Measurements from ENCODE around the gene FOSB. TPM values are rescaled to one million over a fixed set of nuclear protein-coding genes. Genes with fewer than 3 reads are reported as not detected.

The FOSB gene
- polyA plus RNA-seq, 4 donors, result 0.89 to 82.1 (median 10.6) TPM

- 3 to 4% (median 3%) methylated on average over 19 to 28 of the region's 28 CpGs for WGBS, 3 donors
These were observed 16.5 kb upstream of the FOSB start for GRCh38 chr19:45451131-45451849.

GRCh38 chr19:45451850-45452387, 15.9 kb upstream of the FOSB start:
- Histone ChIP-seq H3K9me3 (ENCODE audit: control insufficient read depth in 2 of 2, insufficient read depth in 1 of 2, low read depth in 1 of 2, low read length in 1 of 2) (no peaks in the 10 kb centered on the region), H3K27ac (ENCODE audit: low read depth in 1 of 3, low read length in 2 of 3) (peak overlapping the region in 2 of 3 donors; percentile 84 to 86), H3K36me3 (ENCODE audit: control insufficient read depth in 3 of 3, insufficient read depth in 2 of 3, low read depth in 1 of 3, low read length in 3 of 3) (no peaks in the 10 kb centered on the region), H3K27me3 (ENCODE audit: control insufficient read depth in 3 of 3, insufficient read depth in 3 of 3, low read length in 3 of 3) (no peaks in the 10 kb centered on the region), H3K4me3 (ENCODE audit: low read depth in 1 of 3, low read length in 3 of 3) (peak overlapping the region in 1 of 3 donors; percentile 73), H3K4me1 (ENCODE audit: control insufficient read depth in 3 of 3, insufficient read depth in 2 of 3, low read depth in 1 of 3, low read length in 2 of 3) (peaks cover 6 to 55% (median 10%) of the 10 kb centered on the region in 3 donors)
- DNase-seq (no peak), FAIRE-seq (no peak)
- 74 to 77% (median 75%) methylated on average over 12 of the region's 12 CpGs for WGBS, 3 donors

More at GRCh38 chr19:45451131-45451849, 16.5 kb upstream of the FOSB start:
- peak overlapping the region; percentile 35 to 86 (median 84) for H3K27ac ChIP-seq (ENCODE audit: low read depth in 1 of 3, low read length in 2 of 3)
- peak overlapping the region; percentile 7 to 73 (median 59) for H3K4me3 ChIP-seq (ENCODE audit: low read depth in 1 of 3, low read length in 3 of 3)
- H3K9me3 ChIP-seq (ENCODE audit: control insufficient read depth in 2 of 2, insufficient read depth in 1 of 2, low read depth in 1 of 2, low read length in 1 of 2), result no peaks in the 10 kb centered on the region
- H3K27me3 ChIP-seq (ENCODE audit: control insufficient read depth in 3 of 3, insufficient read depth in 3 of 3, low read length in 3 of 3), result no peaks in the 10 kb centered on the region
- peaks cover 0 to 2% (median 0%) of the 10 kb centered on the region in 3 donors for H3K36me3 ChIP-seq (ENCODE audit: control insufficient read depth in 3 of 3, insufficient read depth in 2 of 3, low read depth in 1 of 3, low read length in 3 of 3)
- DNase-seq, result peak; percentile 51 to 67
- H3K4me1 ChIP-seq (ENCODE audit: control insufficient read depth in 3 of 3, insufficient read depth in 2 of 3, low read depth in 1 of 3, low read length in 2 of 3), result peaks cover 7 to 57% (median 10%) of the 10 kb centered on the region in 3 donors
- FAIRE-seq, result no peak

DNA sequence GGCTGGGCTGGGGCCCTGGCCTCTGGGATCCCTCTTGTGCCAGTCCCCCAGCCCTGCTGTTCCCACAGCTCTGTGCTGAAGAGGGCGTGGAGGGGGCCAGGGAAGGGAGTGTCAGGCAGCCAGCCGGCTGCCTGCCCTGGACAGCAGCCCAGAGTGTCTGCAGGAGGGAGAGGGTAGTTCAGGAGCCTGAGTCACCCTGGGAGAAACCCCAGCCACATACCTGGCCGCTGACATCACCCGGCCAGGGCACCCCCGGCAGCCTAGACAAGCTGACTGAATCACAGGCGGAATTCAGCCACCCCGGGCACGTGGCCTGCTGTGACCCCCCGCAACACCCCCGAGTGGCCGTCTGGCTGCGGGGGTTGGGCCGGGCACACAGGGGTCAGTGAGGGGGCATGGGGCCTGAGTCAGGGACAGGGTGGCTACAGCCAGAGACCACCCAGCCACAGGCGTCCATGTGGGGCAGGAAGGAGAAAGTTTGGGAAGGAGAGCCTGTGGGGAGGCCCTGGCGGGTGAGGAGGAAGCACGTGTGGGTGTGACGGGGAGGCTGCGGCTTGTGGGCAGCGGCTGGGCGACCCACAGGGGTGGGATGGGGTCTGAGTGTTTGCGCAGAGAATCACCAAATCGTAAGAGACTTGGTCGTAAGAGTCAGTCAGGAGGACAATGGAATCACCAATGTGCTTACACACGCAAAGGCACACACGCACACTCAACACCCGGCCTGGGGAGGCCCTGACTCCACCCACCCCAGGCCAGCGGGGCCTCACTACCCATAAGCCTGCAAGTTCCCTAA, 11.9 kb upstream of the FOSB start:
- H3K36me3 ChIP-seq (ENCODE audit: control insufficient read depth in 3 of 3, insufficient read depth in 2 of 3, low read depth in 1 of 3, low read length in 3 of 3), result no peaks in the 10 kb centered on the region
- H3K4me1 ChIP-seq (ENCODE audit: control insufficient read depth in 3 of 3, insufficient read depth in 2 of 3, low read depth in 1 of 3, low read length in 2 of 3), result peaks cover 2 to 23% (median 6%) of the 10 kb centered on the region in 3 donors
- H3K27ac ChIP-seq (ENCODE audit: low read depth in 1 of 3, low read length in 2 of 3), result peak overlapping the region; percentile 50 to 87 (median 83)
- no peaks in the 10 kb centered on the region for H3K27me3 ChIP-seq (ENCODE audit: control insufficient read depth in 3 of 3, insufficient read depth in 3 of 3, low read length in 3 of 3)
- FAIRE-seq (no peak), DNase-seq (peak; percentile 97)
- 8 to 13% (median 9%) methylated on average over 23 to 27 of the region's 27 CpGs for WGBS, 3 donors
- H3K9me3 ChIP-seq (ENCODE audit: control insufficient read depth in 2 of 2, insufficient read depth in 1 of 2, low read depth in 1 of 2, low read length in 1 of 2), result no peaks in the 10 kb centered on the region
- H3K4me3 ChIP-seq (ENCODE audit: low read depth in 1 of 3, low read length in 3 of 3), result no peak overlapping the region

GRCh38 chr19:45456500-45456815, 11.3 kb upstream of the FOSB start:
- Histone ChIP-seq H3K27ac (ENCODE audit: low read depth in 1 of 3, low read length in 2 of 3) (peak overlapping the region in 2 of 3 donors; percentile 83 to 87), H3K9me3 (ENCODE audit: control insufficient read depth in 2 of 2, insufficient read depth in 1 of 2, low read depth in 1 of 2, low read length in 1 of 2) (no peaks in the 10 kb centered on the region), H3K27me3 (ENCODE audit: control insufficient read depth in 3 of 3, insufficient read depth in 3 of 3, low read length in 3 of 3) (no peaks in the 10 kb centered on the region), H3K4me1 (ENCODE audit: control insufficient read depth in 3 of 3, insufficient read depth in 2 of 3, low read depth in 1 of 3, low read length in 2 of 3) (peaks cover 2 to 19% (median 6%) of the 10 kb centered on the region in 3 donors), H3K36me3 (ENCODE audit: control insufficient read depth in 3 of 3, insufficient read depth in 2 of 3, low read depth in 1 of 3, low read length in 3 of 3) (no peaks in the 10 kb centered on the region), H3K4me3 (ENCODE audit: low read depth in 1 of 3, low read length in 3 of 3) (no peak overlapping the region)
- no peak for FAIRE-seq
- no peak for DNase-seq
- 55 to 68% (median 67%) methylated on average over 2 of the region's 2 CpGs for WGBS, 3 donors

DNA sequence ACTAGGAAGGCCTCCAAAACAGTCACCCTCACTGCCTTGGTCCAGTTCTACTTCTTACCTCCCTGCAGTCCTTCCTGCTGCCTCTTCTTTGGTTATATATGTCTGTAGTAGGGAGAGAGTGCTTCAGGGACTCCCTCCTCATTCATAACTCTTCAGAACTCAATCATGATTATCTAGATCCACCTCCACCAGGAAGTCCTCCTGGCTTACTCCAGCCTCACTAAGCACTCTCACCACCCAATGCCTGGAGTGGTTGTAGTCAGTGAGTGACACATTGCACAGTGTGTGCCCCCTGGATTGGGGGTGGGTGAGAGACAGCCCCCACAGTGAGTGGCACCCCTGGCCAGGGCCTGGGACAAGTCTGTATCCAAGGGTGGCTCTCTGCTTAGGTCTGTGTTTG, 10.0 kb upstream of the FOSB start:
- no peak for DNase-seq
- H3K4me3 ChIP-seq (ENCODE audit: low read depth in 1 of 3, low read length in 3 of 3), result no peak overlapping the region

DNA sequence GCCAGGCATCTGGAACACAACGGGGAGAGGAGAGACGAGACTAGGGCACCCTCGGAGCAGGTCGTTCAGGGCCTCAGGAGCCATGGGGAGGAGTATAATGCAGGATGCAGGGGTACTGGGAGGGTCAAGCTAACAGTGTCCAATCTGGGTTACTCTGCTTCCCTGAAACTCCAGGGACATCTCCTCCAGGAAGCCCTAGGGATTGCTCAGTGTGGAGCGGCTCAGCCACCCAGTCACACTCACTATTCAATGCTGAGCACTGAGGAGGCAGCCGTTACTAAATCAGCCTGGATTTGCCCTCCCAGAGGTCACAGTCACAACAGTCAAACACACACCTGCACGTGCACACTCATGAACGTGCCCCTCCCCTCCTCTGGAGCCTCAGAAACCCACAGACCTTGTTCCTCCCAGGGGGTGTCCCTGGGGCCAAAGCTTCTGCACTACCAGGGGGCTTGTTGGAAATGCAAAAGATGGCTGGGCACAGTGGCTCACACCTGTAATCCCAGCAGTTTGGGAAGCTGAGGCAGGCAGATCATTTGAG, 6.9 kb upstream of the FOSB start:
- 40 to 54% (median 48%) methylated on average over 8 of the region's 8 CpGs for WGBS, 3 donors
- Histone ChIP-seq H3K27me3 (ENCODE audit: control insufficient read depth in 3 of 3, insufficient read depth in 3 of 3, low read length in 3 of 3) (peaks cover 0 to 9% (median 0%) of the 10 kb centered on the region in 3 donors), H3K9me3 (ENCODE audit: control insufficient read depth in 2 of 2, insufficient read depth in 1 of 2, low read depth in 1 of 2, low read length in 1 of 2) (no peaks in the 10 kb centered on the region), H3K27ac (ENCODE audit: low read depth in 1 of 3, low read length in 2 of 3) (no peak overlapping the region), H3K4me3 (ENCODE audit: low read depth in 1 of 3, low read length in 3 of 3) (no peak overlapping the region), H3K36me3 (ENCODE audit: control insufficient read depth in 3 of 3, insufficient read depth in 2 of 3, low read depth in 1 of 3, low read length in 3 of 3) (no peaks in the 10 kb centered on the region), H3K4me1 (ENCODE audit: control insufficient read depth in 3 of 3, insufficient read depth in 2 of 3, low read depth in 1 of 3, low read length in 2 of 3) (peaks cover 2 to 7% (median 3%) of the 10 kb centered on the region in 3 donors)
- FAIRE-seq (no peak), DNase-seq (no peak)

More for the DNA sequence above, 10.0 kb upstream of the FOSB start:
- FAIRE-seq, result no peak
- no peak overlapping the region for H3K27ac ChIP-seq (ENCODE audit: low read depth in 1 of 3, low read length in 2 of 3)
- peaks cover 2 to 16% (median 6%) of the 10 kb centered on the region in 3 donors for H3K4me1 ChIP-seq (ENCODE audit: control insufficient read depth in 3 of 3, insufficient read depth in 2 of 3, low read depth in 1 of 3, low read length in 2 of 3)
- no peaks in the 10 kb centered on the region for H3K36me3 ChIP-seq (ENCODE audit: control insufficient read depth in 3 of 3, insufficient read depth in 2 of 3, low read depth in 1 of 3, low read length in 3 of 3)
- H3K9me3 ChIP-seq (ENCODE audit: control insufficient read depth in 2 of 2, insufficient read depth in 1 of 2, low read depth in 1 of 2, low read length in 1 of 2), result no peaks in the 10 kb centered on the region
- H3K27me3 ChIP-seq (ENCODE audit: control insufficient read depth in 3 of 3, insufficient read depth in 3 of 3, low read length in 3 of 3), result no peaks in the 10 kb centered on the region

GRCh38 chr19:45462174-45462573, 5.6 kb upstream of the FOSB start:
- DNase-seq, result no peak
- 52 to 60% (median 54%) methylated on average over 4 of the region's 4 CpGs for WGBS, 3 donors
- Histone ChIP-seq H3K4me3 (ENCODE audit: low read depth in 1 of 3, low read length in 3 of 3) (no peak overlapping the region), H3K27ac (ENCODE audit: low read depth in 1 of 3, low read length in 2 of 3) (no peak overlapping the region), H3K36me3 (ENCODE audit: control insufficient read depth in 3 of 3, insufficient read depth in 2 of 3, low read depth in 1 of 3, low read length in 3 of 3) (no peaks in the 10 kb centered on the region), H3K4me1 (ENCODE audit: control insufficient read depth in 3 of 3, insufficient read depth in 2 of 3, low read depth in 1 of 3, low read length in 2 of 3) (peaks cover 0 to 3% (median 2%) of the 10 kb centered on the region in 3 donors), H3K9me3 (ENCODE audit: control insufficient read depth in 2 of 2, insufficient read depth in 1 of 2, low read depth in 1 of 2, low read length in 1 of 2) (no peaks in the 10 kb centered on the region), H3K27me3 (ENCODE audit: control insufficient read depth in 3 of 3, insufficient read depth in 3 of 3, low read length in 3 of 3) (peaks cover 0 to 15% (median 0%) of the 10 kb centered on the region in 3 donors)
- FAIRE-seq, result no peak

- 62 to 71% (median 62%) methylated on average over 4 of the region's 4 CpGs for WGBS, 3 donors
These were observed 4.6 kb upstream of the FOSB start for GRCh38 chr19:45463241-45463640.

More at GRCh38 chr19:45463241-45463640, 4.6 kb upstream of the FOSB start:
- H3K4me3 ChIP-seq (ENCODE audit: low read depth in 1 of 3, low read length in 3 of 3), result no peak overlapping the region
- FAIRE-seq, result no peak
- H3K27me3 ChIP-seq (ENCODE audit: control insufficient read depth in 3 of 3, insufficient read depth in 3 of 3, low read length in 3 of 3), result peaks cover 0 to 16% (median 0%) of the 10 kb centered on the region in 3 donors
- H3K9me3 ChIP-seq (ENCODE audit: control insufficient read depth in 2 of 2, insufficient read depth in 1 of 2, low read depth in 1 of 2, low read length in 1 of 2), result no peaks in the 10 kb centered on the region
- H3K4me1 ChIP-seq (ENCODE audit: control insufficient read depth in 3 of 3, insufficient read depth in 2 of 3, low read depth in 1 of 3, low read length in 2 of 3), result peaks cover 0 to 9% (median 4%) of the 10 kb centered on the region in 3 donors
- no peak overlapping the region for H3K27ac ChIP-seq (ENCODE audit: low read depth in 1 of 3, low read length in 2 of 3)
- DNase-seq, result no peak
- no peaks in the 10 kb centered on the region for H3K36me3 ChIP-seq (ENCODE audit: control insufficient read depth in 3 of 3, insufficient read depth in 2 of 3, low read depth in 1 of 3, low read length in 3 of 3)

All from small intestine (tissue), 7 donors.